Endometrial microvascular endothelial cells (primary cell): Measurements from ENCODE around the gene ADPRHL1. TPM values are rescaled to one million over a fixed set of nuclear protein-coding genes. Genes with fewer than 3 reads are reported as not detected.

Experiments used
- total RNA-seq: library from RNA; depleted of rRNA; stranded (reverse); fragments of >200 nt; gene quantifications from one replicate; pipeline ENCODE4 v1.2.3, GENCODE V29; 2015; ENCODE audit errors: inconsistent ontology term

The ADPRHL1 gene
- total RNA-seq, 1 donor from 2014 or later, result 17.5 TPM

Other genes starting within 250 kb of the ADPRHL1 start
- gene PCID2, start 244.8 kb downstream of the ADPRHL1 start, total RNA-seq, result 109 TPM
- 103 TPM for gene CUL4A, start 243.9 kb downstream of the ADPRHL1 start, total RNA-seq
- 239 TPM for gene LAMP1, start 156.2 kb downstream of the ADPRHL1 start, total RNA-seq
- gene GRTP1, start 89.4 kb downstream of the ADPRHL1 start, total RNA-seq, result not detected
- 3.0 TPM for gene DCUN1D2, start 37.2 kb upstream of the ADPRHL1 start, total RNA-seq
- gene TFDP1, start 131.3 kb upstream of the ADPRHL1 start, total RNA-seq, result 116 TPM
- not detected for gene ATP4B, start 204.7 kb upstream of the ADPRHL1 start, total RNA-seq
- not detected for gene GRK1, start 213.7 kb upstream of the ADPRHL1 start, total RNA-seq